CD14-positive monocyte (primary cell): ENCODE data around the gene VGLL3. TPM values are rescaled to one million over a fixed set of nuclear protein-coding genes. Genes with fewer than 3 reads are reported as not detected.

Source experiments
- DNase-seq, 3 donors: peaks; one replicate each; pipeline ENCODE4 v3.0.0-alpha.2; 2011 to 2022
- H2AFZ ChIP-seq: 2 replicates; pipeline ENCODE4 v1.6.0; 2012; ENCODE audit warnings: mild to moderate bottlenecking, low read depth, low read length, inconsistent platforms; ENCODE audit not compliant: insufficient read depth, poor library complexity, severe bottlenecking
- H3K27ac ChIP-seq, 2 donors: 1 replicate in 1 of 2; 2 replicates in 1 of 2; pipeline ENCODE4 v1.5.1; 2012 to 2013; ENCODE audit warnings: low read length in 2 of 2, control low read depth in 1 of 2, inconsistent platforms in 1 of 2, low read depth in 1 of 2, mild to moderate bottlenecking in 1 of 2
- H3K27me3 ChIP-seq, 2 donors: one replicate each; pipeline versions ENCODE4 v1.6.0 to v1.6.1; 2011 to 2013; ENCODE audit warnings: low read length in 2 of 2; ENCODE audit not compliant: control insufficient read depth in 2 of 2, insufficient read depth in 2 of 2
- H3K36me3 ChIP-seq, 2 donors: replicated peaks in 1 of 2; 1 replicate in 1 of 2; 2 replicates in 1 of 2; pipeline versions ENCODE4 v1.5.1 to v1.6.1; 2012 to 2013; ENCODE audit warnings: low read length in 2 of 2, control low read depth in 1 of 2, inconsistent platforms in 1 of 2, mild to moderate bottlenecking in 1 of 2; ENCODE audit not compliant: insufficient read depth in 2 of 2, control insufficient read depth in 1 of 2
- H3K4me1 ChIP-seq, 2 donors: 1 replicate in 1 of 2; 2 replicates in 1 of 2; pipeline versions ENCODE4 v1.5.1 to v1.6.1; 2012 to 2013; ENCODE audit warnings: low read length in 2 of 2, control low read depth in 1 of 2, inconsistent platforms in 1 of 2, mild to moderate bottlenecking in 1 of 2, moderate library complexity in 1 of 2; ENCODE audit not compliant: insufficient read depth in 2 of 2, control insufficient read depth in 1 of 2
- H3K4me2 ChIP-seq: replicated peaks from 2 replicates; pipeline ENCODE3; 2012; ENCODE audit warnings: low read length, moderate library complexity, mild to moderate bottlenecking; ENCODE audit not compliant: poor library complexity, severe bottlenecking; ENCODE audit errors: extremely low read depth
- H3K4me3 ChIP-seq, 3 experiments: fragments of 200-600 bp in 1 of 3; sonication (generic) in 1 of 3; replicated peaks in 1 of 3; 1 replicate in 2 of 3; 2 replicates in 1 of 3; pipeline ENCODE4 v1.5.1; 2011 to 2013; ENCODE audit warnings: low read length in 3 of 3, mild to moderate bottlenecking in 3 of 3, control low read depth in 2 of 3, low read depth in 2 of 3, inconsistent platforms in 1 of 3, moderate library complexity in 1 of 3
- H3K79me2 ChIP-seq: 2 replicates; pipeline ENCODE4 v1.6.0; 2012; ENCODE audit warnings: mild to moderate bottlenecking, control low read depth, inconsistent platforms, low read length, moderate library complexity; ENCODE audit not compliant: insufficient read depth
- H3K9ac ChIP-seq: 2 replicates; pipeline ENCODE4 v1.6.0; 2017; ENCODE audit warnings: low read length, mild to moderate bottlenecking; ENCODE audit not compliant: insufficient read depth, poor library complexity, severe bottlenecking
- H3K9me3 ChIP-seq, 2 donors: replicated peaks in 1 of 2; 1 replicate in 1 of 2; 2 replicates in 1 of 2; pipeline versions ENCODE4 v1.5.1 to v1.6.1; 2012 to 2013; ENCODE audit warnings: low read length in 2 of 2, control low read depth in 1 of 2; ENCODE audit not compliant: control insufficient read depth in 1 of 2, insufficient read depth in 1 of 2
- H4K20me1 ChIP-seq: 2 replicates; pipeline ENCODE4 v1.6.0; 2012; ENCODE audit warnings: mild to moderate bottlenecking, low read length, control low read depth, moderate library complexity; ENCODE audit not compliant: insufficient read depth
- H3K27ac Mint-ChIP-seq, 7 donors: one replicate each; pipeline ENCODE4 v1.8.0; 2020; ENCODE audit warnings: mild to moderate bottlenecking in 7 of 7, mixed read lengths in 7 of 7, moderate library complexity in 6 of 7, inconsistent platforms in 2 of 7
- H3K27me3 Mint-ChIP-seq, 3 donors: one replicate each; pipeline ENCODE4 v1.8.0; 2021 to 2022; ENCODE audit warnings: low read depth in 3 of 3, mild to moderate bottlenecking in 3 of 3, mixed read lengths in 3 of 3, moderate library complexity in 3 of 3, inconsistent platforms in 1 of 3
- H3K36me3 Mint-ChIP-seq, 2 donors: one replicate each; pipeline ENCODE4 v1.8.0; 2020; ENCODE audit warnings: mixed read lengths in 2 of 2, inconsistent platforms in 1 of 2, mild to moderate bottlenecking in 1 of 2
- H3K4me1 Mint-ChIP-seq: one replicate; pipeline ENCODE4 v1.8.0; 2020; ENCODE audit warnings: mild to moderate bottlenecking, mixed read lengths
- H3K4me3 Mint-ChIP-seq, 2 donors: one replicate each; pipeline ENCODE4 v1.8.0; 2020; ENCODE audit warnings: mild to moderate bottlenecking in 2 of 2, mixed read lengths in 2 of 2, moderate library complexity in 1 of 2
- H3K9me3 Mint-ChIP-seq, 7 donors: one replicate each; pipeline ENCODE4 v1.8.0; 2020 to 2022; ENCODE audit warnings: mixed read lengths in 7 of 7, mild to moderate bottlenecking in 6 of 7, moderate library complexity in 6 of 7, inconsistent platforms in 2 of 7
- WGBS: methylation state at CpG from one replicate; pipeline ENCODE4 v1.1.5; 2013; ENCODE audit warnings: missing lambda C conversion rate; ENCODE audit not compliant: insufficient coverage; 5-methylcytosine and 5-hydroxymethylcytosine counted together
- intact Hi-C, 2 donors: fragments of 100-400 bp; cut with micrococcal nuclease; formaldehyde crosslinking; loops; one replicate each; pipeline versions ENCODE4 v1.15.0 to v1.15.1; 2023
- polyA plus RNA-seq, 3 donors: library from polyadenylated mRNA; depleted of rRNA in 1 of 3; unstranded in 2 of 3; stranded (reverse) in 1 of 3; fragments of 300-500 nt in 2 of 3; fragments of >200 nt in 1 of 3; fragmentation: Illumina TruSeq in 2 of 3; gene quantifications; 1 replicate in 2 of 3; 2 replicates in 1 of 3; pipeline ENCODE4 v1.2.3, GENCODE V29; 2012 to 2021
- TF ChIP-seq, protein P1 (sequence below): fragments of 200-600 bp; IDR thresholded peaks from one replicate; pipeline ENCODE4 v1.8.0; 2022; ENCODE audit warnings: antibody characterized with exemption, mild to moderate bottlenecking

VGLL3 gene
- polyA plus RNA-seq, 3 donors, result not detected

DNA sequence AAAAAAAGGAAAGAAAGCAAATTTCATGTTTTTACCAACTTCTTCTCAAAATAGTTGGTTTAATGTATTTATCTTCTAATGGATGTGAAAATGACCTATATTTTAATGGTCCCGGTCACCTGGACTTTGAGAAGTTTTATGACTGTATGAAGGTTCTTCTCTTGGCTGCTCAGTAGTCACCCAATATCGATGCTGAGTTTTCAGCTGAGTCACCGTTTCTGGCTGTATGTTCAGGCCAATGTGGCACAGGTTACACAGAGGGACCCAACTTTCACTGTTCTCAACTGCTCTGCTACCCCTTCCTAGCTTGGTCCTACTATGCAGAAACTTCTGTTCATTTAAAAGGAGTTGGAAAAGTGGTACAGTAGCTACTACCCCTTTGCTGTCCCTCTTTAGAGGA lies 25.8 kb downstream of the VGLL3 start:
- Histone ChIP-seq H3K4me1 (no peaks in the 10 kb centered on the region), H3K4me2 (no peak overlapping the region), H3K27ac (no peak overlapping the region), H2AFZ (no peak overlapping the region), H3K79me2 (no peaks in the 10 kb centered on the region), H3K9ac (no peak overlapping the region), H3K36me3 (no peaks in the 10 kb centered on the region), H3K9me3 (no peaks in the 10 kb centered on the region), H4K20me1 (no peaks in the 10 kb centered on the region), H3K4me3 (no peak overlapping the region), H3K27me3 (no peaks in the 10 kb centered on the region)
- TF ChIP-seq, protein P1, sequence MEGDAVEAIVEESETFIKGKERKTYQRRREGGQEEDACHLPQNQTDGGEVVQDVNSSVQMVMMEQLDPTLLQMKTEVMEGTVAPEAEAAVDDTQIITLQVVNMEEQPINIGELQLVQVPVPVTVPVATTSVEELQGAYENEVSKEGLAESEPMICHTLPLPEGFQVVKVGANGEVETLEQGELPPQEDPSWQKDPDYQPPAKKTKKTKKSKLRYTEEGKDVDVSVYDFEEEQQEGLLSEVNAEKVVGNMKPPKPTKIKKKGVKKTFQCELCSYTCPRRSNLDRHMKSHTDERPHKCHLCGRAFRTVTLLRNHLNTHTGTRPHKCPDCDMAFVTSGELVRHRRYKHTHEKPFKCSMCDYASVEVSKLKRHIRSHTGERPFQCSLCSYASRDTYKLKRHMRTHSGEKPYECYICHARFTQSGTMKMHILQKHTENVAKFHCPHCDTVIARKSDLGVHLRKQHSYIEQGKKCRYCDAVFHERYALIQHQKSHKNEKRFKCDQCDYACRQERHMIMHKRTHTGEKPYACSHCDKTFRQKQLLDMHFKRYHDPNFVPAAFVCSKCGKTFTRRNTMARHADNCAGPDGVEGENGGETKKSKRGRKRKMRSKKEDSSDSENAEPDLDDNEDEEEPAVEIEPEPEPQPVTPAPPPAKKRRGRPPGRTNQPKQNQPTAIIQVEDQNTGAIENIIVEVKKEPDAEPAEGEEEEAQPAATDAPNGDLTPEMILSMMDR, result no peak
- DNase-seq, result no peak
- H3K36me3 Mint-ChIP-seq, result no peaks in the 10 kb centered on the region
- H3K27me3 Mint-ChIP-seq, result no peaks in the 10 kb centered on the region
- H3K9me3 Mint-ChIP-seq, result peaks cover 0 to 3% (median 0%) of the 10 kb centered on the region in 7 donors
- H3K27ac Mint-ChIP-seq, result no peak overlapping the region
- intact Hi-C loops, result no loop called here
- H3K4me1 Mint-ChIP-seq, result no peaks in the 10 kb centered on the region
- H3K4me3 Mint-ChIP-seq, result no peak overlapping the region
- 84% methylated on average over 3 of the region's 3 CpGs for WGBS

GRCh38 chr3:86963611-86964010 lies 27.3 kb downstream of the VGLL3 start:
- Histone ChIP-seq H2AFZ (no peak overlapping the region), H3K27me3 (no peaks in the 10 kb centered on the region), H3K4me3 (no peak overlapping the region), H3K9me3 (no peaks in the 10 kb centered on the region), H3K4me1 (no peaks in the 10 kb centered on the region), H3K36me3 (no peaks in the 10 kb centered on the region), H3K27ac (no peak overlapping the region), H4K20me1 (no peaks in the 10 kb centered on the region), H3K4me2 (no peak overlapping the region), H3K9ac (no peak overlapping the region), H3K79me2 (no peaks in the 10 kb centered on the region)
- DNase-seq, result no peak
- intact Hi-C loops, result no loop called here
- Mint-ChIP-seq H3K4me3 (no peak overlapping the region), H3K9me3 (peaks cover 0 to 3% (median 0%) of the 10 kb centered on the region in 7 donors), H3K27me3 (no peaks in the 10 kb centered on the region), H3K27ac (no peak overlapping the region), H3K4me1 (no peaks in the 10 kb centered on the region), H3K36me3 (no peaks in the 10 kb centered on the region)
- TF ChIP-seq, protein P1, result no peak
- WGBS, result no CpG with 5 or more reads among the region's 1 CpG
